ENCODE results near the gene SULT4A1.

- TF ChIP-seq, protein P1, sequence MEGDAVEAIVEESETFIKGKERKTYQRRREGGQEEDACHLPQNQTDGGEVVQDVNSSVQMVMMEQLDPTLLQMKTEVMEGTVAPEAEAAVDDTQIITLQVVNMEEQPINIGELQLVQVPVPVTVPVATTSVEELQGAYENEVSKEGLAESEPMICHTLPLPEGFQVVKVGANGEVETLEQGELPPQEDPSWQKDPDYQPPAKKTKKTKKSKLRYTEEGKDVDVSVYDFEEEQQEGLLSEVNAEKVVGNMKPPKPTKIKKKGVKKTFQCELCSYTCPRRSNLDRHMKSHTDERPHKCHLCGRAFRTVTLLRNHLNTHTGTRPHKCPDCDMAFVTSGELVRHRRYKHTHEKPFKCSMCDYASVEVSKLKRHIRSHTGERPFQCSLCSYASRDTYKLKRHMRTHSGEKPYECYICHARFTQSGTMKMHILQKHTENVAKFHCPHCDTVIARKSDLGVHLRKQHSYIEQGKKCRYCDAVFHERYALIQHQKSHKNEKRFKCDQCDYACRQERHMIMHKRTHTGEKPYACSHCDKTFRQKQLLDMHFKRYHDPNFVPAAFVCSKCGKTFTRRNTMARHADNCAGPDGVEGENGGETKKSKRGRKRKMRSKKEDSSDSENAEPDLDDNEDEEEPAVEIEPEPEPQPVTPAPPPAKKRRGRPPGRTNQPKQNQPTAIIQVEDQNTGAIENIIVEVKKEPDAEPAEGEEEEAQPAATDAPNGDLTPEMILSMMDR (IDR thresholded peaks at IDR 0.05) = no peak
- TF ChIP-seq POLR2AphosphoS5 (IDR thresholded peaks at IDR 0.05) = no peak
Measured at GRCh38 chr22:43831561-43832392, 30.5 kb downstream of the SULT4A1 start.
